GM12878 (cell line): ENCODE measurements around the gene GOLGA6L2.
"Not testable (repeated sequence)": the region's sequence is repeated elsewhere in the genome, so short reads cannot be mapped to it uniquely, and the experiment has no call there.

Experiments
- CBX5 ChIP-seq: sonication (generic); IDR thresholded peaks from 2 replicates; pipeline ENCODE4 v1.6.1; 2016; ENCODE audit warnings: low read depth, moderate library complexity, mild to moderate bottlenecking, inconsistent platforms
- HCFC1 ChIP-seq: fragments of 150-350 bp; IDR thresholded peaks from 2 replicates; pipeline ENCODE4 v1.6.1; 2014; ENCODE audit warnings: low read length
- HDGF ChIP-seq: fragments of 450-650 bp; IDR thresholded peaks from 2 replicates; pipeline ENCODE4 v1.6.1; 2016; ENCODE audit warnings: antibody characterized with exemption
- POLR2A ChIP-seq: IDR thresholded peaks from 2 replicates; pipeline ENCODE4 v1.6.1; 2011; ENCODE audit warnings: low read depth, mild to moderate bottlenecking, low read length
- TF ChIP-seq, protein P1 (sequence below): IDR thresholded peaks from 2 replicates; pipeline ENCODE4 v1.6.1; 2011; ENCODE audit warnings: borderline replicate concordance, low read depth, mild to moderate bottlenecking, moderate library complexity, mixed read lengths, low read length; ENCODE audit not compliant: insufficient read depth; ENCODE audit errors: extremely low read length

DNA sequence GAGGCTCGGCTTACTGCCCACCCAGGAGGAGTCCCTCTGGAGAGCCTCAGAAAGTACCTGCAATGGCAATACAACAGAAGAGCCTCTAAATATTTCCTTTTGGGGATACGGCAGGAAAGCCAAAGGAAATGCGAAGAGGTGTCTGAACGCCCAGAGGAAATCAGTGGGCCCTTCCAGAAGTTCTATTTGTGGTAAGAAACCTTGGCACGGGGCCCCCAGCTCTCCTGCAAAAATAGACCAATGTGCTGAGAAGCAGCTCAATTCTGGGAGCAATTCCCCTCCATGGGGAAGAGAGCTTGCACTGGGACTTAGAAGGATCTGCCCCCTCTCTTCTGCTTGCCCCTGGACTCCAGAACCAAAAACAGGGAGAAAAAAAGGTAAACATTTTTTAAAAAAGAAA lies 47.8 kb downstream of the GOLGA6L2 start:
- TF ChIP-seq HCFC1, HDGF, CBX5, POLR2A: not testable (repeated sequence)
- TF ChIP-seq, protein P1, sequence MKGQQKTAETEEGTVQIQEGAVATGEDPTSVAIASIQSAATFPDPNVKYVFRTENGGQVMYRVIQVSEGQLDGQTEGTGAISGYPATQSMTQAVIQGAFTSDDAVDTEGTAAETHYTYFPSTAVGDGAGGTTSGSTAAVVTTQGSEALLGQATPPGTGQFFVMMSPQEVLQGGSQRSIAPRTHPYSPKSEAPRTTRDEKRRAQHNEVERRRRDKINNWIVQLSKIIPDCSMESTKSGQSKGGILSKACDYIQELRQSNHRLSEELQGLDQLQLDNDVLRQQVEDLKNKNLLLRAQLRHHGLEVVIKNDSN = not testable (repeated sequence)
